H9 (cell line): ENCODE results near the gene CACNG6. TPM values are rescaled to one million over a fixed set of nuclear protein-coding genes. Genes with fewer than 3 reads are reported as not detected.

ENCODE experiments used
- DNase-seq: peaks from one replicate; pipeline ENCODE4 v3.0.0-alpha.2; 2017
- H2AFZ ChIP-seq: one replicate; pipeline ENCODE4 v1.6.1; 2013; ENCODE audit warnings: mild to moderate bottlenecking, low read length, control low read depth, moderate library complexity
- H2AK5ac ChIP-seq: 2 replicates; pipeline ENCODE4 v1.6.1; 2013; ENCODE audit warnings: low read length, control low read depth, mixed read lengths; ENCODE audit not compliant: insufficient read length
- H2BK120ac ChIP-seq: one replicate; pipeline ENCODE4 v1.6.1; 2013; ENCODE audit warnings: low read depth, mild to moderate bottlenecking, low read length, control low read depth, inconsistent platforms; ENCODE audit not compliant: poor library complexity, severe bottlenecking
- H2BK12ac ChIP-seq: 2 replicates; pipeline ENCODE4 v1.6.1; 2013; ENCODE audit warnings: low read length, control low read depth, mixed read lengths, low read depth; ENCODE audit not compliant: insufficient read length
- H2BK15ac ChIP-seq: 2 replicates; pipeline ENCODE4 v1.6.1; 2013; ENCODE audit warnings: low read depth, low read length, control low read depth
- H2BK20ac ChIP-seq: one replicate; pipeline ENCODE4 v1.6.1; 2013; ENCODE audit warnings: low read depth, mild to moderate bottlenecking, low read length, control low read depth, inconsistent platforms; ENCODE audit not compliant: poor library complexity, severe bottlenecking
- H2BK5ac ChIP-seq: 2 replicates; pipeline ENCODE4 v1.6.1; 2013; ENCODE audit warnings: low read length, control low read depth, mixed read lengths; ENCODE audit not compliant: insufficient read length
- H3K14ac ChIP-seq: 2 replicates; pipeline ENCODE4 v1.6.1; 2013; ENCODE audit warnings: low read length, control low read depth; ENCODE audit not compliant: insufficient read depth
- H3K18ac ChIP-seq: 2 replicates; pipeline ENCODE4 v1.6.1; 2013; ENCODE audit warnings: low read depth, mild to moderate bottlenecking, mixed read lengths, low read length, control low read depth; ENCODE audit not compliant: insufficient read length
- H3K23ac ChIP-seq: 2 replicates; pipeline ENCODE4 v1.6.1; 2013; ENCODE audit warnings: low read length, control low read depth, mixed read lengths, low read depth; ENCODE audit not compliant: insufficient read length
- H3K23me2 ChIP-seq: 2 replicates; pipeline ENCODE4 v1.6.1; 2013; ENCODE audit warnings: low read depth, mild to moderate bottlenecking, mixed read lengths, low read length, control low read depth; ENCODE audit not compliant: insufficient read length, poor library complexity, severe bottlenecking
- H3K27ac ChIP-seq: 2 replicates; pipeline ENCODE4 v1.5.1; 2013; ENCODE audit warnings: low read length, control low read depth, mixed read lengths, low read depth; ENCODE audit not compliant: insufficient read length
- H3K27me3 ChIP-seq: 2 replicates; pipeline ENCODE4 v1.6.1; 2013; ENCODE audit warnings: low read length, control low read depth, inconsistent platforms; ENCODE audit not compliant: insufficient read depth
- H3K4ac ChIP-seq: 2 replicates; pipeline ENCODE4 v1.6.1; 2013; ENCODE audit warnings: low read depth, mild to moderate bottlenecking, control low read depth, inconsistent platforms, low read length, moderate library complexity
- H3K4me1 ChIP-seq: 2 replicates; pipeline ENCODE4 v1.6.1; 2013; ENCODE audit warnings: low read length, control low read depth, inconsistent platforms; ENCODE audit not compliant: insufficient read depth
- H3K4me2 ChIP-seq: 2 replicates; pipeline ENCODE4 v1.6.1; 2013; ENCODE audit warnings: low read length, control low read depth, mixed read lengths; ENCODE audit not compliant: insufficient read length, insufficient read depth
- H3K56ac ChIP-seq: 2 replicates; pipeline ENCODE4 v1.6.1; 2013; ENCODE audit warnings: low read depth, mild to moderate bottlenecking, mixed read lengths, low read length, control low read depth; ENCODE audit not compliant: insufficient read length
- H3K79me1 ChIP-seq: 2 replicates; pipeline ENCODE4 v1.6.1; 2013; ENCODE audit warnings: low read depth, mild to moderate bottlenecking, moderate library complexity, low read length, control low read depth, inconsistent platforms; ENCODE audit not compliant: insufficient read depth, poor library complexity, severe bottlenecking
- H3K79me2 ChIP-seq: 2 replicates; pipeline ENCODE4 v1.6.1; 2013; ENCODE audit warnings: low read length, control low read depth, inconsistent platforms; ENCODE audit not compliant: insufficient read depth
- H3K9ac ChIP-seq: 2 replicates; pipeline ENCODE4 v1.6.1; 2013; ENCODE audit warnings: low read length, control low read depth, mixed read lengths; ENCODE audit not compliant: insufficient read length; ENCODE audit errors: extremely low read depth
- H3K9me3 ChIP-seq: one replicate; pipeline ENCODE4 v1.6.1; 2013; ENCODE audit warnings: low read depth, low read length, inconsistent platforms; ENCODE audit not compliant: control insufficient read depth
- H3T11ph ChIP-seq: one replicate; pipeline ENCODE4 v1.6.1; 2013; ENCODE audit warnings: mild to moderate bottlenecking, low read length, control low read depth, inconsistent platforms
- H4K20me1 ChIP-seq: one replicate; pipeline ENCODE4 v1.6.1; 2013; ENCODE audit not compliant: control insufficient read depth, insufficient read length, insufficient read depth
- H4K5ac ChIP-seq: 2 replicates; pipeline ENCODE4 v1.6.1; 2013; ENCODE audit warnings: low read depth, mild to moderate bottlenecking, mixed read lengths, low read length, control low read depth; ENCODE audit not compliant: insufficient read length
- H4K8ac ChIP-seq: replicated peaks from 2 replicates; pipeline ENCODE4 v1.6.1; 2013; ENCODE audit warnings: low read length, control low read depth, mixed read lengths, low read depth; ENCODE audit not compliant: insufficient read length
- H4K91ac ChIP-seq: 2 replicates; pipeline ENCODE4 v1.6.1; 2013; ENCODE audit warnings: low read depth, mild to moderate bottlenecking, moderate library complexity, mixed read lengths, low read length, control low read depth; ENCODE audit not compliant: insufficient read length
- H3K27ac Mint-ChIP-seq, 3 experiments: 2 replicates in 2 of 3; 3 replicates in 1 of 3; pipeline ENCODE4 v1.8.0; 2020 to 2021; ENCODE audit warnings: mixed read lengths in 3 of 3, mild to moderate bottlenecking in 1 of 3, moderate library complexity in 1 of 3
- H3K27me3 Mint-ChIP-seq: 2 replicates; pipeline ENCODE4 v1.8.0; 2021; ENCODE audit warnings: low read depth, mild to moderate bottlenecking, moderate library complexity, mixed read lengths
- H3K36me3 Mint-ChIP-seq, 3 experiments: 2 replicates in 2 of 3; 3 replicates in 1 of 3; pipeline ENCODE4 v1.8.0; 2020 to 2021; ENCODE audit warnings: low read depth in 3 of 3, mixed read lengths in 3 of 3; ENCODE audit not compliant: insufficient read depth in 1 of 3
- H3K4me1 Mint-ChIP-seq, 2 experiments: 2 replicates each; pipeline ENCODE4 v1.8.0; 2020; ENCODE audit warnings: mixed read lengths in 2 of 2
- H3K4me3 Mint-ChIP-seq, 2 experiments: 2 replicates in 1 of 2; 3 replicates in 1 of 2; pipeline ENCODE4 v1.8.0; 2020 to 2021; ENCODE audit warnings: mild to moderate bottlenecking in 2 of 2, mixed read lengths in 2 of 2, moderate library complexity in 1 of 2
- H3K9me3 Mint-ChIP-seq, 2 experiments: 2 replicates in 1 of 2; 3 replicates in 1 of 2; pipeline ENCODE4 v1.8.0; 2020; ENCODE audit warnings: mild to moderate bottlenecking in 2 of 2, mixed read lengths in 2 of 2, moderate library complexity in 1 of 2
- CTCF ChIP-seq: fragments of 200-600 bp; sonication (generic); conservative IDR thresholded peaks from 3 replicates; pipeline ENCODE4 v1.8.0; 2021; ENCODE audit warnings: antibody characterized with exemption, mild to moderate bottlenecking
- WGBS: extraction: QIAGEN DNeasy Blood & Tissue Kit; methylation state at CpG from one replicate; pipeline ENCODE4 v1.1.7; 2013; ENCODE audit warnings: missing lambda C conversion rate, low lambda C conversion rate, mixed read lengths; ENCODE audit not compliant: insufficient read length; ENCODE audit errors: extremely low coverage; 5-methylcytosine and 5-hydroxymethylcytosine counted together
- total RNA-seq: library from RNA; stranded (reverse); gene quantifications from 2 replicates; pipeline ENCODE4 v1.2.1, GENCODE V29; 2021

The CACNG6 gene
- total RNA-seq, 1 experiment from 2014 or later, result 1.6 TPM

GRCh38 chr19:53992211-53992610, 774 bp downstream of the CACNG6 start:
- no peak overlapping the region for H3K4ac ChIP-seq
- no peaks in the 10 kb centered on the region; a peak in 1 of 7 replicates for H3K36me3 Mint-ChIP-seq
- peaks cover 5 to 20% of the 10 kb centered on the region in 2 experiments for H3K4me1 Mint-ChIP-seq
- TF ChIP-seq CTCF, result no peak
- no peaks in the 10 kb centered on the region for H3K4me1 ChIP-seq
- H3K4me2 ChIP-seq, result peak overlapping the region; percentile 55
- no peak for DNase-seq
- peak overlapping the region; percentile 59 to 70 for H3K4me3 Mint-ChIP-seq
- H4K8ac ChIP-seq, result no peak overlapping the region
- H2AFZ ChIP-seq, result no peak overlapping the region
- H4K5ac ChIP-seq, result no peak overlapping the region
- no peak overlapping the region for H2BK20ac ChIP-seq
- no peaks in the 10 kb centered on the region; the same call in 1 of the 2 replicates for H3K27me3 ChIP-seq
- no peaks in the 10 kb centered on the region for H3K9me3 ChIP-seq
- H3K56ac ChIP-seq, result no peak overlapping the region
- no peaks in the 10 kb centered on the region; a peak in 1 of 5 replicates for H3K9me3 Mint-ChIP-seq
- H3K27ac Mint-ChIP-seq, result no peak overlapping the region
- H3K27ac ChIP-seq, result no peak overlapping the region
- no peak overlapping the region for H2BK15ac ChIP-seq
- H3K23me2 ChIP-seq, result peaks cover 5% of the 10 kb centered on the region
- H4K20me1 ChIP-seq, result no peaks in the 10 kb centered on the region
- H3K14ac ChIP-seq, result no peak overlapping the region
- no peak overlapping the region for H3T11ph ChIP-seq
- no peak overlapping the region for H2AK5ac ChIP-seq
- H2BK12ac ChIP-seq, result no peak overlapping the region
- peaks cover 52% of the 10 kb centered on the region for H3K27me3 Mint-ChIP-seq
- H3K79me2 ChIP-seq, result no peaks in the 10 kb centered on the region
- no CpG with 5 or more reads among the region's 9 CpGs for WGBS
- H4K91ac ChIP-seq, result no peak overlapping the region
- no peak overlapping the region for H3K18ac ChIP-seq
- H2BK120ac ChIP-seq, result no peak overlapping the region
- no peaks in the 10 kb centered on the region for H3K79me1 ChIP-seq
- H3K23ac ChIP-seq, result no peak overlapping the region
- H3K9ac ChIP-seq, result no peak overlapping the region
- no peak overlapping the region for H2BK5ac ChIP-seq
